Keratinocyte (primary cell): ENCODE results near the gene NT5C1A.

Experiments used
- EZH2 ChIP-seq: IDR thresholded peaks from one replicate; pipeline ENCODE4 v1.6.1; 2012; ENCODE audit warnings: inconsistent platforms, mild to moderate bottlenecking, low read length, moderate library complexity
- TF ChIP-seq, protein P1 (sequence below), 3 experiments: IDR thresholded peaks in 1 of 3; conservative IDR thresholded peaks in 1 of 3; optimal IDR thresholded peaks in 1 of 3; 2 replicates in 2 of 3; 3 replicates in 1 of 3; pipeline versions ENCODE3 to v1.5.1; 2011; ENCODE audit warnings: low read length in 3 of 3, mild to moderate bottlenecking in 3 of 3, moderate library complexity in 2 of 3, control low read depth in 1 of 3, inconsistent platforms in 1 of 3; ENCODE audit not compliant: insufficient read depth in 2 of 3; ENCODE audit errors: extremely low read depth in 1 of 3

GRCh38 chr1:39635871-39636210 lies 36.1 kb downstream of the NT5C1A start:
- TF ChIP-seq EZH2, result no peak
- TF ChIP-seq, protein P1, sequence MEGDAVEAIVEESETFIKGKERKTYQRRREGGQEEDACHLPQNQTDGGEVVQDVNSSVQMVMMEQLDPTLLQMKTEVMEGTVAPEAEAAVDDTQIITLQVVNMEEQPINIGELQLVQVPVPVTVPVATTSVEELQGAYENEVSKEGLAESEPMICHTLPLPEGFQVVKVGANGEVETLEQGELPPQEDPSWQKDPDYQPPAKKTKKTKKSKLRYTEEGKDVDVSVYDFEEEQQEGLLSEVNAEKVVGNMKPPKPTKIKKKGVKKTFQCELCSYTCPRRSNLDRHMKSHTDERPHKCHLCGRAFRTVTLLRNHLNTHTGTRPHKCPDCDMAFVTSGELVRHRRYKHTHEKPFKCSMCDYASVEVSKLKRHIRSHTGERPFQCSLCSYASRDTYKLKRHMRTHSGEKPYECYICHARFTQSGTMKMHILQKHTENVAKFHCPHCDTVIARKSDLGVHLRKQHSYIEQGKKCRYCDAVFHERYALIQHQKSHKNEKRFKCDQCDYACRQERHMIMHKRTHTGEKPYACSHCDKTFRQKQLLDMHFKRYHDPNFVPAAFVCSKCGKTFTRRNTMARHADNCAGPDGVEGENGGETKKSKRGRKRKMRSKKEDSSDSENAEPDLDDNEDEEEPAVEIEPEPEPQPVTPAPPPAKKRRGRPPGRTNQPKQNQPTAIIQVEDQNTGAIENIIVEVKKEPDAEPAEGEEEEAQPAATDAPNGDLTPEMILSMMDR (optimal IDR thresholded peaks at IDR 0.05 in 1 of 3, IDR thresholded peaks at IDR 0.05 in 1 of 3, conservative IDR thresholded peaks at IDR 0.05 in 1 of 3; ENCODE audit: extremely low read depth in 1 of 3, insufficient read depth in 2 of 3, low read length in 3 of 3), result no peak
